SK-N-DZ (cell line): ENCODE data around the gene PDK1.
"Not testable (repeated sequence)": the region's sequence is repeated elsewhere in the genome, so short reads cannot be mapped to it uniquely, and the experiment has no call there.

Experiments
- DNase-seq: peaks from one replicate; pipeline ENCODE4 v3.0.0-alpha.2; 2015; ENCODE audit warnings: low spot score

Gene PDK1

GRCh38 chr2:172552547-172553291 lies 3.2 kb upstream of the PDK1 start:
- no peak for DNase-seq

GRCh38 chr2:172554352-172555271 lies 1.3 kb upstream of the PDK1 start:
- DNase-seq: no peak

- no peak for DNase-seq
Observed at GRCh38 chr2:172555272-172555521, 693 bp upstream of the PDK1 start.

- DNase-seq: peak; percentile 63
Observed at GRCh38 chr2:172556284-172557033, 569 bp downstream of the PDK1 start.

- DNase-seq: peak; percentile 37
Observed at GRCh38 chr2:172558372-172558771, 2.5 kb downstream of the PDK1 start.

- DNase-seq: no peak
Observed at GRCh38 chr2:172560721-172561120, 4.8 kb downstream of the PDK1 start.

GRCh38 chr2:172561270-172561669 lies 5.4 kb downstream of the PDK1 start:
- DNase-seq: peak; percentile 87

- DNase-seq: no peak
Observed at GRCh38 chr2:172562298-172562697, 6.4 kb downstream of the PDK1 start.

GRCh38 chr2:172564376-172564775 lies 8.5 kb downstream of the PDK1 start:
- DNase-seq: peak; percentile 55

GRCh38 chr2:172571245-172571644 lies 15.4 kb downstream of the PDK1 start:
- no peak for DNase-seq

- DNase-seq: no peak
Observed at GRCh38 chr2:172572981-172573380, 17.1 kb downstream of the PDK1 start.

GRCh38 chr2:172574965-172575364 lies 19.1 kb downstream of the PDK1 start:
- no peak for DNase-seq

GRCh38 chr2:172578054-172578453 lies 22.2 kb downstream of the PDK1 start:
- no peak for DNase-seq

- DNase-seq: no peak
Observed at GRCh38 chr2:172578860-172579512, 23.1 kb downstream of the PDK1 start.

GRCh38 chr2:172580544-172580943 lies 24.7 kb downstream of the PDK1 start:
- DNase-seq: no peak

GRCh38 chr2:172582656-172583055 lies 26.8 kb downstream of the PDK1 start:
- no peak for DNase-seq

- DNase-seq: no peak
Observed at GRCh38 chr2:172586245-172586891, 30.5 kb downstream of the PDK1 start.

- not testable (repeated sequence) for DNase-seq
Observed at GRCh38 chr2:172587231-172587630, 31.3 kb downstream of the PDK1 start.

- DNase-seq: no peak
Observed at GRCh38 chr2:172588931-172589330, 33.0 kb downstream of the PDK1 start.

- not testable (repeated sequence) for DNase-seq
Observed at GRCh38 chr2:172591386-172591785, 35.5 kb downstream of the PDK1 start.

GRCh38 chr2:172592190-172592589 lies 36.3 kb downstream of the PDK1 start:
- DNase-seq: not testable (repeated sequence)
